ENCODE data around the gene MANSC1.

MANSC1 gene

GRCh38 chr12:12349711-12350665, at the start of gene MANSC1:
Gene MANSC1, minus strand, starts transcription at chr12:12350242. Its CDS starts 6,928 bp downstream, at chr12:12343314.
- Histone ChIP-seq H3K36me3 (ENCODE audit: insufficient read depth, low read length) (no peaks in the 10 kb centered on the region), H2AFZ (ENCODE audit: low read length, unreplicated experiment) (peak within 1 kb of the TSS; percentile 85), H3K27ac (ENCODE audit: low read depth, low read length) (no peak within 1 kb of the TSS), H3K27me3 (ENCODE audit: insufficient read depth, low read length) (no peaks in the 10 kb centered on the region), H3K4me3 (ENCODE audit: low read depth, low read length) (peak within 1 kb of the TSS; percentile 86), H3K79me2 (ENCODE audit: control insufficient read depth, insufficient read depth, low read length, unreplicated experiment) (no peaks in the 10 kb centered on the region), H3K4me1 (ENCODE audit: control insufficient read depth, insufficient read depth, low read length, unreplicated experiment) (no peaks in the 10 kb centered on the region)

GRCh38 chr12:12399161-12399560, 49.1 kb upstream of the MANSC1 start:
- H2AFZ ChIP-seq (ENCODE audit: low read length, unreplicated experiment) = no peak overlapping the region
- H3K36me3 ChIP-seq (ENCODE audit: insufficient read depth, low read length) = no peaks in the 10 kb centered on the region
- peak overlapping the region; percentile 83 for H3K27ac ChIP-seq (ENCODE audit: low read depth, low read length)
- no peaks in the 10 kb centered on the region for H3K27me3 ChIP-seq (ENCODE audit: insufficient read depth, low read length)
- no peak overlapping the region for H3K4me3 ChIP-seq (ENCODE audit: low read depth, low read length)
- no peaks in the 10 kb centered on the region for H3K79me2 ChIP-seq (ENCODE audit: control insufficient read depth, insufficient read depth, low read length, unreplicated experiment)
- H3K4me1 ChIP-seq (ENCODE audit: control insufficient read depth, insufficient read depth, low read length, unreplicated experiment) = peaks cover 19% of the 10 kb centered on the region

- Histone ChIP-seq H3K27ac (ENCODE audit: low read depth, low read length) (peak overlapping the region; percentile 83), H3K27me3 (ENCODE audit: insufficient read depth, low read length) (no peaks in the 10 kb centered on the region), H3K36me3 (ENCODE audit: insufficient read depth, low read length) (no peaks in the 10 kb centered on the region), H3K4me1 (ENCODE audit: control insufficient read depth, insufficient read depth, low read length, unreplicated experiment) (peaks cover 19% of the 10 kb centered on the region), H2AFZ (ENCODE audit: low read length, unreplicated experiment) (peak overlapping the region; percentile 66), H3K4me3 (ENCODE audit: low read depth, low read length) (peak overlapping the region; percentile 17), H3K79me2 (ENCODE audit: control insufficient read depth, insufficient read depth, low read length, unreplicated experiment) (no peaks in the 10 kb centered on the region)
Measured at GRCh38 chr12:12398026-12398859, 48.2 kb upstream of the MANSC1 start.

GRCh38 chr12:12397184-12397583, 47.1 kb upstream of the MANSC1 start:
- Histone ChIP-seq H3K4me3 (ENCODE audit: low read depth, low read length) (no peak overlapping the region), H3K4me1 (ENCODE audit: control insufficient read depth, insufficient read depth, low read length, unreplicated experiment) (peaks cover 19% of the 10 kb centered on the region), H3K27ac (ENCODE audit: low read depth, low read length) (peak overlapping the region; percentile 83), H2AFZ (ENCODE audit: low read length, unreplicated experiment) (no peak overlapping the region), H3K79me2 (ENCODE audit: control insufficient read depth, insufficient read depth, low read length, unreplicated experiment) (no peaks in the 10 kb centered on the region), H3K36me3 (ENCODE audit: insufficient read depth, low read length) (no peaks in the 10 kb centered on the region), H3K27me3 (ENCODE audit: insufficient read depth, low read length) (no peaks in the 10 kb centered on the region)

GRCh38 chr12:12396694-12397093, 46.7 kb upstream of the MANSC1 start:
- Histone ChIP-seq H3K36me3 (ENCODE audit: insufficient read depth, low read length) (no peaks in the 10 kb centered on the region), H3K27ac (ENCODE audit: low read depth, low read length) (no peak overlapping the region), H3K27me3 (ENCODE audit: insufficient read depth, low read length) (no peaks in the 10 kb centered on the region), H2AFZ (ENCODE audit: low read length, unreplicated experiment) (no peak overlapping the region), H3K79me2 (ENCODE audit: control insufficient read depth, insufficient read depth, low read length, unreplicated experiment) (no peaks in the 10 kb centered on the region), H3K4me3 (ENCODE audit: low read depth, low read length) (no peak overlapping the region), H3K4me1 (ENCODE audit: control insufficient read depth, insufficient read depth, low read length, unreplicated experiment) (peaks cover 19% of the 10 kb centered on the region)

GRCh38 chr12:12393171-12393570, 43.1 kb upstream of the MANSC1 start:
- Histone ChIP-seq H2AFZ (ENCODE audit: low read length, unreplicated experiment) (no peak overlapping the region), H3K4me3 (ENCODE audit: low read depth, low read length) (no peak overlapping the region), H3K4me1 (ENCODE audit: control insufficient read depth, insufficient read depth, low read length, unreplicated experiment) (peaks cover 11% of the 10 kb centered on the region), H3K79me2 (ENCODE audit: control insufficient read depth, insufficient read depth, low read length, unreplicated experiment) (no peaks in the 10 kb centered on the region), H3K27ac (ENCODE audit: low read depth, low read length) (no peak overlapping the region), H3K27me3 (ENCODE audit: insufficient read depth, low read length) (no peaks in the 10 kb centered on the region), H3K36me3 (ENCODE audit: insufficient read depth, low read length) (no peaks in the 10 kb centered on the region)

- Histone ChIP-seq H3K36me3 (ENCODE audit: insufficient read depth, low read length) (no peaks in the 10 kb centered on the region), H2AFZ (ENCODE audit: low read length, unreplicated experiment) (no peak overlapping the region), H3K27me3 (ENCODE audit: insufficient read depth, low read length) (no peaks in the 10 kb centered on the region), H3K27ac (ENCODE audit: low read depth, low read length) (no peak overlapping the region), H3K4me1 (ENCODE audit: control insufficient read depth, insufficient read depth, low read length, unreplicated experiment) (peaks cover 13% of the 10 kb centered on the region), H3K4me3 (ENCODE audit: low read depth, low read length) (no peak overlapping the region), H3K79me2 (ENCODE audit: control insufficient read depth, insufficient read depth, low read length, unreplicated experiment) (no peaks in the 10 kb centered on the region)
Measured at GRCh38 chr12:12392413-12392812, 42.4 kb upstream of the MANSC1 start.

- Histone ChIP-seq H2AFZ (ENCODE audit: low read length, unreplicated experiment) (peak overlapping the region; percentile 70), H3K27ac (ENCODE audit: low read depth, low read length) (no peak overlapping the region), H3K4me1 (ENCODE audit: control insufficient read depth, insufficient read depth, low read length, unreplicated experiment) (peaks cover 13% of the 10 kb centered on the region), H3K4me3 (ENCODE audit: low read depth, low read length) (no peak overlapping the region), H3K79me2 (ENCODE audit: control insufficient read depth, insufficient read depth, low read length, unreplicated experiment) (no peaks in the 10 kb centered on the region), H3K36me3 (ENCODE audit: insufficient read depth, low read length) (no peaks in the 10 kb centered on the region), H3K27me3 (ENCODE audit: insufficient read depth, low read length) (no peaks in the 10 kb centered on the region)
Measured at GRCh38 chr12:12387501-12387900, 37.5 kb upstream of the MANSC1 start.

- Histone ChIP-seq H3K36me3 (ENCODE audit: insufficient read depth, low read length) (no peaks in the 10 kb centered on the region), H2AFZ (ENCODE audit: low read length, unreplicated experiment) (no peak overlapping the region), H3K79me2 (ENCODE audit: control insufficient read depth, insufficient read depth, low read length, unreplicated experiment) (no peaks in the 10 kb centered on the region), H3K27me3 (ENCODE audit: insufficient read depth, low read length) (no peaks in the 10 kb centered on the region), H3K4me1 (ENCODE audit: control insufficient read depth, insufficient read depth, low read length, unreplicated experiment) (peaks cover 13% of the 10 kb centered on the region), H3K4me3 (ENCODE audit: low read depth, low read length) (no peak overlapping the region), H3K27ac (ENCODE audit: low read depth, low read length) (no peak overlapping the region)
Measured at GRCh38 chr12:12384571-12385340, 34.7 kb upstream of the MANSC1 start.

- H3K4me3 ChIP-seq (ENCODE audit: low read depth, low read length) = no peak overlapping the region
- H3K4me1 ChIP-seq (ENCODE audit: control insufficient read depth, insufficient read depth, low read length, unreplicated experiment) = peaks cover under 1% of the 10 kb centered on the region
- no peak overlapping the region for H2AFZ ChIP-seq (ENCODE audit: low read length, unreplicated experiment)
- H3K27me3 ChIP-seq (ENCODE audit: insufficient read depth, low read length) = no peaks in the 10 kb centered on the region
- H3K79me2 ChIP-seq (ENCODE audit: control insufficient read depth, insufficient read depth, low read length, unreplicated experiment) = no peaks in the 10 kb centered on the region
- no peaks in the 10 kb centered on the region for H3K36me3 ChIP-seq (ENCODE audit: insufficient read depth, low read length)
- no peak overlapping the region for H3K27ac ChIP-seq (ENCODE audit: low read depth, low read length)
Measured at GRCh38 chr12:12381982-12382381, 31.9 kb upstream of the MANSC1 start.
